Progenitor cell of endocrine pancreas (in vitro differentiated cells): ENCODE data around the gene NR2F1. TPM values are rescaled to one million over a fixed set of nuclear protein-coding genes. Genes with fewer than 3 reads are reported as not detected.
A peak's percentile ranks its signal among the peaks of the same experiment; 100 is the strongest.

Experiments
- DNase-seq: peaks from one replicate; pipeline ENCODE4 v3.0.0; 2021; ENCODE audit warnings: low spot score; ENCODE audit not compliant: unreplicated experiment
- H3K27ac Mint-ChIP-seq: 2 replicates; pipeline ENCODE4 v1.8.0; 2021; ENCODE audit warnings: mild to moderate bottlenecking, moderate library complexity, mixed read lengths
- H3K27me3 Mint-ChIP-seq: 2 replicates; pipeline ENCODE4 v1.8.0; 2021; ENCODE audit warnings: mixed read lengths
- H3K36me3 Mint-ChIP-seq: 2 replicates; pipeline ENCODE4 v1.8.0; 2022; ENCODE audit warnings: mixed read lengths; ENCODE audit not compliant: insufficient read depth
- H3K4me1 Mint-ChIP-seq: 2 replicates; pipeline ENCODE4 v1.8.0; 2021; ENCODE audit warnings: low read depth, mixed read lengths
- H3K4me3 Mint-ChIP-seq: 2 replicates; pipeline ENCODE4 v1.8.0; 2021; ENCODE audit warnings: low read depth, mild to moderate bottlenecking, moderate library complexity, mixed read lengths
- H3K9me3 Mint-ChIP-seq: 2 replicates; pipeline ENCODE4 v1.8.0; 2021; ENCODE audit warnings: low read depth, mixed read lengths
- total RNA-seq: library from RNA; stranded (reverse); gene quantifications from 2 replicates; pipeline ENCODE4 v1.2.1, GENCODE V29; 2021
- TF ChIP-seq, protein P1 (sequence below): fragments of 200-600 bp; sonication (generic); IDR thresholded peaks from one replicate; pipeline ENCODE4 v1.5.0; 2021; ENCODE audit warnings: antibody characterized with exemption, mild to moderate bottlenecking; ENCODE audit not compliant: unreplicated experiment

NR2F1 gene
- total RNA-seq, 1 donor from 2014 or later = 34.8 TPM

DNA sequence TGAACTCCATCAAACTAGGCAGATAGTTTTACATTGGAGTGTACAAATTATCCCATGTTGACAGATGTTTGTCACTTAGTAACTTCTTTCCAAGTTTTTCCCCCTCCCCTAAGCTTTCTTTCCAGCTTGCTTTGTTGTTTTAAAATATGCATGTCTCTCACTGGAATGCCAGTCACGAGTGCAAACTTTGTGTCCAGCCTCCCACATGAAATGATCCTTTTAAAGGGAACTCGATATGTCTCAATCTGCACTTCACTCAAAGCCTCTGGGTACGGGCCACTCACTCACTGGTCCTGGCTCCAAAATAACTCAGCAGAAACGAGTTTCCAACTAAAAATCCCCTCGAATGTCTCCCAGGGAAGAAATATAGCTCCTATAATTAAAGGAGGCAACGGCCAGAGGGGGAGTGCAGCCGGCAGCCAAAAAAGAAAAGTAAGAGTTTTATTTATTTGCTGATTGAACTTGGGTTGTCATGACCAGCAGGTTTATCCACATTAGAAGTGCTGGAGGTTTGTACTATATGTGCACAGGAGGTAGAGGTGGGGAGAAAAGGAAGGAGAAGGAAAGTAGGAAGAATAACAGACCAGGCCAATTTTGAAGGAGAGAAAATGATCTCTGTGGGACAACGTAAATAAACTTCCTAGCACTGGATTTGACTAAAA, 17.5 kb downstream of the NR2F1 start:
- Mint-ChIP-seq H3K36me3 (peaks cover 3% of the 10 kb centered on the region), H3K4me1 (peaks cover 10% of the 10 kb centered on the region), H3K4me3 (no peak overlapping the region), H3K27me3 (peaks cover 33% of the 10 kb centered on the region), H3K27ac (no peak overlapping the region), H3K9me3 (no peaks in the 10 kb centered on the region)
- TF ChIP-seq, protein P1, sequence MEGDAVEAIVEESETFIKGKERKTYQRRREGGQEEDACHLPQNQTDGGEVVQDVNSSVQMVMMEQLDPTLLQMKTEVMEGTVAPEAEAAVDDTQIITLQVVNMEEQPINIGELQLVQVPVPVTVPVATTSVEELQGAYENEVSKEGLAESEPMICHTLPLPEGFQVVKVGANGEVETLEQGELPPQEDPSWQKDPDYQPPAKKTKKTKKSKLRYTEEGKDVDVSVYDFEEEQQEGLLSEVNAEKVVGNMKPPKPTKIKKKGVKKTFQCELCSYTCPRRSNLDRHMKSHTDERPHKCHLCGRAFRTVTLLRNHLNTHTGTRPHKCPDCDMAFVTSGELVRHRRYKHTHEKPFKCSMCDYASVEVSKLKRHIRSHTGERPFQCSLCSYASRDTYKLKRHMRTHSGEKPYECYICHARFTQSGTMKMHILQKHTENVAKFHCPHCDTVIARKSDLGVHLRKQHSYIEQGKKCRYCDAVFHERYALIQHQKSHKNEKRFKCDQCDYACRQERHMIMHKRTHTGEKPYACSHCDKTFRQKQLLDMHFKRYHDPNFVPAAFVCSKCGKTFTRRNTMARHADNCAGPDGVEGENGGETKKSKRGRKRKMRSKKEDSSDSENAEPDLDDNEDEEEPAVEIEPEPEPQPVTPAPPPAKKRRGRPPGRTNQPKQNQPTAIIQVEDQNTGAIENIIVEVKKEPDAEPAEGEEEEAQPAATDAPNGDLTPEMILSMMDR = no peak
- DNase-seq = no peak

DNA sequence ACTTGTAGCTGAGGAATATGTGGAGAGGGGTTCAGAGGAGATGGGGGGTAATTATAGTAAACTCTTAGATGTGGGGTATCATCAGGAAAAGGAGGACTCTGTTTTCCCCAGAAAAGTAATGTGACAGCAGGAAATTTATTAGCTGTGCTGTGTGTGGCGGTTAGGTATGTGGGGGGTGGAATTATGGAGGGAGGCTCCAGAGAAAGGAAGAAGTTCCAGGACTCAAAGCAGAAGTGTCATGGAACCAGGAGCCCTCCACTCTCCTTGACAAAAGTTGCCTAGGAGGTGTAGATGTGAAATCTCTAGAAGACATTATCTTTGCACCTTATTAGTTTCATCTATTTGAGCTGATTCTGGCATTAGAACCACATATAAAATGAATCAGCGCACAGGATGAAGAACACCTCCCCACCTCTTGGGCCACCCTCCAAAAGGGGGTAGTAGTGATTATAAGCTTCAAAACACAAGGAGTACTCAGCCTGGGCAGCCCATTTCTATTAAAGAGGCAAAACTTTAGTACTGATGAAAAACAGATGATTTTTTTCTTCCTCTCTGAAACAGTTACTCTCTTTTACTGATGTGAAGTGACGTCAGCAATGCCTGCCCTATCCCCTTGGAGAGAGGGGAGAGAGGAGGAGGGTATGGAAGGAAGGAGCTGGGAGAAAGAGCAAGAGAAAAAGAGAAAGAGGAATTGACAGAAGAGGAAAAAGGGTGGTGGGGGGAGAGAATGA, 18.2 kb downstream of the NR2F1 start:
- Mint-ChIP-seq H3K4me3 (no peak overlapping the region), H3K4me1 (peaks cover 14% of the 10 kb centered on the region), H3K27me3 (peaks cover 33% of the 10 kb centered on the region), H3K9me3 (no peaks in the 10 kb centered on the region), H3K36me3 (no peaks in the 10 kb centered on the region), H3K27ac (no peak overlapping the region)
- DNase-seq = no peak
- TF ChIP-seq, protein P1 = no peak

DNA sequence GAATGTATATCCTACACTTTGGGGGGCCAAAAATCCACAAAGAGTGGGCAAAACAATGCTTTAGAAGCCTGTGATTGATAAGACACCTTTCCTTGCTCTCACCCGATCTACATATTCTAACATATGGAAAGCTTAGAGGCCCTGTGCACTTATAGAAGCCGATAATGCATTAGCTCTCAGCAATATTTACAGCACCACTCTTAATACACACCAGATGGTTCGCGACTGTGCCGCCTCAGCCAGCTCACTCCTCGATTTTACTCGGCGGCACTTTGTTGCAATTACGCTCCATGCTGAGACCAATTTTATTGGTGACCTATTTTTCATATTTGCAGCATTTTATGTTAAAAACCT, 18.8 kb downstream of the NR2F1 start:
- TF ChIP-seq, protein P1 = no peak
- no peak for DNase-seq
- Mint-ChIP-seq H3K4me3 (no peak overlapping the region), H3K4me1 (peaks cover 17% of the 10 kb centered on the region), H3K27me3 (peaks cover 33% of the 10 kb centered on the region), H3K9me3 (no peaks in the 10 kb centered on the region), H3K27ac (no peak overlapping the region), H3K36me3 (no peaks in the 10 kb centered on the region)

DNA sequence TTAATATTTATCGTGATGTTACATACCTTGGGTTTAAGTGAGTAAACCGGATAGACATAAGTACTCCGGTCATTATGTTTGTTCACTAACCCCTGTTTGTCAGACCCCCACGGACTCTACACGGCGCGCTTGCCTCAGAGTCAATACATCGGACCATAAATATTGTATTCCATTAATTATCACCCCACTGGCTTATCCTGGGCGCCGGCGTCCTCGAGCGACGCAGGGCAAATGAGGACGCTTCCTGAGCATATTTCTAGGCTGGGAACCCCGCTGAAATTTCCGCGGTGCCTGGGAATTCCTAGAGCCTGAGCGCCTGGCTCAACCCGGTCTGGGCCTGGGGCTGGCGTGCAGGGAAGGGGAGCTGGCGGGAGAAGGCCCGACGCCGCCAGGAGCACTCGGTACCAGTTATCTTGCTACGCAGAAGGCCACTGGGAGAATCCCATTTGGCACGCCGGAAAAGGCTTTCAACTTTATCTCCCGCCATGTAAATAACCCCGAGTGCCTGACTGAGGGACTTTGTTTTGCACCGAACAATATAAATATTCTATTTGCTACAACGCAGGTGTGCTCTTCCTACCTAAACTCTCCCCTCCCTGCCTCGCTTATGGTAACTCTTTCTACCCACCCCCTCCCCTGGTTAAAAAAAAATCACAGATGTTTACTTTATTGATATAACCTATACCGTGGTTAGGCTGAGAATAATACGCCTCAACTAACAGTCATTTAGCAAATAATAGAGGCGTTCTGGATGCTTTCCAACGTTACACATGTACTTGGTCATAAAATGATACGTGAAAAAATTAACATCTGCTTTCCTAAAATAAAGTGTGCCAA, 19.4 kb downstream of the NR2F1 start:
- peak; percentile 30 for DNase-seq
- peaks cover 17% of the 10 kb centered on the region for H3K4me1 Mint-ChIP-seq
- peaks cover 33% of the 10 kb centered on the region for H3K27me3 Mint-ChIP-seq
- H3K27ac Mint-ChIP-seq = no peak overlapping the region
- H3K4me3 Mint-ChIP-seq = no peak overlapping the region
- no peaks in the 10 kb centered on the region for H3K9me3 Mint-ChIP-seq
- H3K36me3 Mint-ChIP-seq = no peaks in the 10 kb centered on the region
- TF ChIP-seq, protein P1 = no peak

DNA sequence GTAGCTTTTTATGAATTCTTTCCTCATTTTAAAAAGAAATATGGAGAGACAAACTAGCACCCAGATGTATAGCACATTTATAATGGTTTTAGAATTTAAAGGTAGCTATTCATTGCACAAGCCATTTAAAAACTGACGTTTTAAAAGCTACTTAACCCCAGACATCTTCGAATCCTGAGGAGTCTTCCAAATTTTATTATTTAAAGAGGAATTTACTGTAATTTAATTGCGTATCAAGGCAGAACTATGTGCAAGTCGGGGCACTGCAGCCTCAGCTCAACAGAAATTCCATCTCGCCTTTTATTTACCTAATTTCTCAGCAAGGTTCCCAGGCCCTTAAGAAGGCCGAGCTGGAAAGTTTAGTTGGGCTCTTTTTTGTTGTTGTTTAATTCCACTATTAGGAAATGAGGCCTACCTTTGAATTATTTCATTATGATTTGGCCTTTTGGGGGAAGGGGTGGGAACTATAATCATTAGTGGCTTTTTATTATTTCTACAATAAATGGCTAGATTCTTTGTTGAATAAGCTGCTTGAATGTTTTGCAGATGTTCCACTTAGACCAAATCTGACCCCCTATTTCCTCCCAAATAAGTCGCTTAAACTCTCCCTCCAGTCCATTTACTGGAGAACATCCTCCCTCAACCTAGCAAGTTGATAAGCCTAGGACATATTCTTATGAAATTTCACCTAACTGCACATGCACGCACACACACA, 20.2 kb downstream of the NR2F1 start:
- TF ChIP-seq, protein P1 = no peak
- H3K27me3 Mint-ChIP-seq = peaks cover 40% of the 10 kb centered on the region
- peak overlapping the region; percentile 77 for H3K27ac Mint-ChIP-seq
- H3K4me3 Mint-ChIP-seq = peak overlapping the region; percentile 9
- no peaks in the 10 kb centered on the region for H3K36me3 Mint-ChIP-seq
- no peak for DNase-seq
- peaks cover 17% of the 10 kb centered on the region for H3K4me1 Mint-ChIP-seq
- H3K9me3 Mint-ChIP-seq = no peaks in the 10 kb centered on the region
